Left lobe of liver (tissue), 2 donors: Measurements from ENCODE around the gene SPTLC2. TPM values are rescaled to one million over a fixed set of nuclear protein-coding genes. Genes with fewer than 3 reads are reported as not detected.
A peak's percentile ranks its signal among the peaks of the same experiment; 100 is the strongest.

ENCODE experiments used
- ATAC-seq: fragments of 200-7000 bp; cut with Tn5 transposase; one replicate; pipeline ENCODE4 v1.9.1; 2020; ENCODE audit warnings: mild to moderate bottlenecking, moderate library complexity
- DNase-seq: peaks from one replicate; pipeline ENCODE4 v3.0.0-alpha.2; 2020; ENCODE audit warnings: low spot score
- total RNA-seq: library from RNA; stranded (reverse); gene quantifications from one replicate; pipeline ENCODE4 v1.2.1, GENCODE V29; 2021
- donor health status: DM: no; HTN: no; CAD: no; lungs with moderate emphysema.
- donor health status: DM: no; HTN: yes; CAD: no.

SPTLC2 gene
- total RNA-seq, 1 donor from 2014 or later = 8.7 TPM

GRCh38 chr14:77475432-77476115, 140.9 kb downstream of the SPTLC2 start:
- ATAC-seq (no peak), DNase-seq (no peak)

- ATAC-seq (no peak), DNase-seq (no peak)
These were observed 141.8 kb downstream of the SPTLC2 start for GRCh38 chr14:77474479-77475177.

GRCh38 chr14:77473921-77474320, 142.5 kb downstream of the SPTLC2 start:
- no peak for ATAC-seq
- DNase-seq = no peak

GRCh38 chr14:77470224-77470870, 146.1 kb downstream of the SPTLC2 start:
- no peak for DNase-seq
- no peak for ATAC-seq

- ATAC-seq (no peak), DNase-seq (no peak)
These were observed 146.9 kb downstream of the SPTLC2 start for GRCh38 chr14:77469539-77469938.

- DNase-seq (no peak), ATAC-seq (no peak)
These were observed 147.4 kb downstream of the SPTLC2 start for GRCh38 chr14:77469067-77469505.

- no peak for DNase-seq
- ATAC-seq = no peak
These were observed 148.6 kb downstream of the SPTLC2 start for GRCh38 chr14:77467801-77468200.

GRCh38 chr14:77459072-77459723, 157.2 kb downstream of the SPTLC2 start:
- ATAC-seq (no peak), DNase-seq (no peak)

GRCh38 chr14:77458249-77458950, 158.0 kb downstream of the SPTLC2 start:
- ATAC-seq (peak; percentile 42), DNase-seq (peak; percentile 54)

GRCh38 chr14:77457522-77458248, 158.8 kb downstream of the SPTLC2 start, which contains the start of the genes AHSA1 and VIPAS39:
TSS of gene AHSA1 (plus strand) at chr14:77458093. CDS start at chr14:77458190, 97 bp downstream.
TSS of gene VIPAS39 (minus strand) at chr14:77457601. CDS start at chr14:77454102, 3,499 bp downstream.
- ATAC-seq = peak; percentile 95
- peak; percentile 97 for DNase-seq

GRCh38 chr14:77457115-77457521, 159.3 kb downstream of the SPTLC2 start:
- DNase-seq (no peak), ATAC-seq (no peak)

Other genes with a start within 250 kb of the SPTLC2 start
- 2.4 TPM for gene TMED8, start 239.5 kb downstream of the SPTLC2 start, total RNA-seq
- gene SAMD15, start 239.3 kb downstream of the SPTLC2 start, total RNA-seq = 0.08 TPM
- gene NOXRED1, start 193.1 kb downstream of the SPTLC2 start, total RNA-seq = 0.33 TPM
- 8.2 TPM for gene VIPAS39, start 159.0 kb downstream of the SPTLC2 start, total RNA-seq
- 45.7 TPM for gene AHSA1, start 158.5 kb downstream of the SPTLC2 start, total RNA-seq
- not detected for gene ISM2, start 117.8 kb downstream of the SPTLC2 start, total RNA-seq
- gene ALKBH1, start 91.4 kb upstream of the SPTLC2 start, total RNA-seq = 6.2 TPM
- 47.9 TPM for gene SLIRP, start 91.5 kb upstream of the SPTLC2 start, total RNA-seq
- 18.9 TPM for gene SNW1, start 144.5 kb upstream of the SPTLC2 start, total RNA-seq
- 5.0 TPM for gene ADCK1, start 183.5 kb upstream of the SPTLC2 start, total RNA-seq